GM23338 (cell line): ENCODE data around the gene CCDC167. TPM values are rescaled to one million over a fixed set of nuclear protein-coding genes. Genes with fewer than 3 reads are reported as not detected.

Experiments
- ATAC-seq: fragments of 200-7000 bp; cut with Tn5 transposase; 3 replicates; pipeline ENCODE4 v1.9.1; 2020
- DNase-seq: peaks from one replicate; pipeline ENCODE4 v3.0.0-alpha.2; 2015; ENCODE audit warnings: low spot score
- H2AFZ ChIP-seq: fragments of 200-600 bp; sonication (generic); 2 replicates; pipeline ENCODE4 v1.8.0; 2016; ENCODE audit warnings: antibody characterized with exemption, mild to moderate bottlenecking, moderate library complexity
- H3F3A ChIP-seq: fragments of 200-600 bp; sonication (generic); replicated peaks from 2 replicates; pipeline ENCODE4 v1.8.0; 2017; ENCODE audit warnings: antibody characterized with exemption, mixed run types, low read depth
- H3K27ac ChIP-seq: fragments of 200-600 bp; sonication (generic); 2 replicates; pipeline ENCODE4 v1.6.1; 2016; ENCODE audit warnings: low read depth
- H3K27me3 ChIP-seq: fragments of 200-600 bp; sonication (generic); 2 replicates; pipeline ENCODE4 v1.8.0; 2016; ENCODE audit warnings: mild to moderate bottlenecking, mixed run types, moderate library complexity; ENCODE audit not compliant: insufficient read depth
- H3K36me3 ChIP-seq: fragments of 200-600 bp; sonication (generic); 2 replicates; pipeline ENCODE4 v1.8.0; 2016; ENCODE audit warnings: mild to moderate bottlenecking; ENCODE audit not compliant: insufficient read depth
- H3K4me1 ChIP-seq: fragments of 200-600 bp; sonication (generic); 2 replicates; pipeline ENCODE4 v1.8.0; 2016; ENCODE audit warnings: mild to moderate bottlenecking, moderate library complexity; ENCODE audit not compliant: insufficient read depth
- H3K4me2 ChIP-seq: fragments of 200-600 bp; sonication (generic); 2 replicates; pipeline ENCODE4 v1.7.1; 2017; ENCODE audit warnings: mixed run types
- H3K4me3 ChIP-seq: fragments of 200-600 bp; sonication (generic); 2 replicates; pipeline ENCODE4 v1.6.1; 2016; ENCODE audit warnings: mixed run types
- H3K79me2 ChIP-seq: fragments of 200-600 bp; sonication (generic); replicated peaks from 2 replicates; pipeline ENCODE4 v1.8.0; 2017; ENCODE audit warnings: mild to moderate bottlenecking; ENCODE audit not compliant: insufficient read depth
- H3K9me2 ChIP-seq: fragments of 200-600 bp; sonication (generic); 2 replicates; pipeline ENCODE4 v1.8.0; 2017; ENCODE audit not compliant: insufficient read depth
- H4K20me1 ChIP-seq: fragments of 200-600 bp; sonication (generic); replicated peaks from 2 replicates; pipeline ENCODE4 v1.8.0; 2017; ENCODE audit warnings: mild to moderate bottlenecking; ENCODE audit not compliant: insufficient read depth
- H3K27ac Mint-ChIP-seq: 2 replicates; pipeline ENCODE4 v1.8.0; 2020; ENCODE audit warnings: inconsistent platforms, mild to moderate bottlenecking, moderate library complexity, mixed read lengths
- H3K27me3 Mint-ChIP-seq: 3 replicates; pipeline ENCODE4 v1.8.0; 2022; ENCODE audit warnings: low read depth, mild to moderate bottlenecking, moderate library complexity, mixed read lengths, inconsistent platforms; ENCODE audit not compliant: insufficient read depth, poor library complexity
- H3K36me3 Mint-ChIP-seq: 3 replicates; pipeline ENCODE4 v1.8.0; 2021; ENCODE audit warnings: low read depth, mild to moderate bottlenecking, inconsistent platforms, moderate library complexity, mixed read lengths
- H3K4me1 Mint-ChIP-seq: 3 replicates; pipeline ENCODE4 v1.8.0; 2020; ENCODE audit warnings: mild to moderate bottlenecking, inconsistent platforms, mixed read lengths
- H3K4me3 Mint-ChIP-seq: 3 replicates; pipeline ENCODE4 v1.8.0; 2021; ENCODE audit warnings: moderate library complexity, mild to moderate bottlenecking, inconsistent platforms, mixed read lengths
- H3K9me3 Mint-ChIP-seq: 3 replicates; pipeline ENCODE4 v1.8.0; 2020; ENCODE audit warnings: moderate library complexity, mild to moderate bottlenecking, inconsistent platforms, mixed read lengths
- polyA plus RNA-seq: library from polyadenylated mRNA; unstranded; fragments of >200 nt; fragmentation: Nextera tagmentation; extraction: Ambion mirVana; gene quantifications from 2 replicates; pipeline ENCODE4 v1.2.1, GENCODE V29; 2016
- total RNA-seq: library from RNA; depleted of rRNA; stranded (reverse); fragments of >200 nt; shearing (Covaris generic); gene quantifications from 2 replicates; pipeline ENCODE4 v1.2.3, GENCODE V29; 2014
- TF ChIP-seq, protein P1 (sequence below): fragments of 250-450 bp; sonication (Bioruptor Pico); IDR thresholded peaks from 2 replicates; pipeline ENCODE4 v1.5.0; 2020; ENCODE audit warnings: mild to moderate bottlenecking, moderate library complexity
- TF ChIP-seq, protein P2 (sequence below): IDR thresholded peaks from one replicate; pipeline ENCODE4 v1.6.1; 2018; ENCODE audit warnings: antibody characterized with exemption; ENCODE audit not compliant: unreplicated experiment

The CCDC167 gene
- total and polyA plus RNA-seq, 2 experiments from 2014 or later: 17.6 to 21.4 TPM

DNA sequence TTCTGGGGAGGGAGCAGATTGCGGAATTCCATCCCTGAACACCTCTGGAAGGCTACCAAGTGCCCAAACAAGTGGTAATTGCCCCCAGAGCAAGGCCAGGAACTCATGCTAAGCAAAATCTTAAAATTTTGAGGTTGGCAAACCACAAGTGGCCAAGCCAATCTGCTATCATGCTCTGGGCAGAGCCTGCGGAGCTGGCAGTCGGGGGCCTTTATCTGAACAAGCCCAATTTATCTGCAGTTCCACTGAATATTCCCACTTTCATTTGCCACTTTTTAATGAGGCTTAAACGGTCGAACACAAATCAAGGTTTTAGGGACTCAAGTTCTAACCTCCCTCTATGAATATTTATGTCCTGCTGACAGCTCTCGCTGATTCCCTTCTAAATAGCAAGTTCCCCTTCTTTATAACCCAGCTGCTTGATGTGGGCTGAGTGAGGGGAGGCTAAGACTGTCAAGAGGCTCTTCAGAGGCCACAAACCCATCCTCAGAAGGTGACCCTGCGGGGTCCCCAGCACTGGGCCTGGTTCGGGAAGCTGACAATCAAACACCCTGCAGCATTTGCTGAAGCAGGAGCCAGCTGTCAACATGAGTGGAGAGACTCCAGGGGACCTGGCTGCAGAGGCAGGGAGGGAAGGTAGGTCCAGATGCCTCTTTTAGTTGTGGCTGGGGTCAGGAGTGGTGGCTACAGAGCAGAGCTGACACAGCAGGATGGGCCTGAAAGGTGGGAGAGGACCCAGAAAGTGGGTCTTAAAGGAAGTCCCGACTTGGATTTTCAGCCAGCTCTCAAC, 11.9 kb downstream of the CCDC167 start (continued):
- TF ChIP-seq, protein P1, sequence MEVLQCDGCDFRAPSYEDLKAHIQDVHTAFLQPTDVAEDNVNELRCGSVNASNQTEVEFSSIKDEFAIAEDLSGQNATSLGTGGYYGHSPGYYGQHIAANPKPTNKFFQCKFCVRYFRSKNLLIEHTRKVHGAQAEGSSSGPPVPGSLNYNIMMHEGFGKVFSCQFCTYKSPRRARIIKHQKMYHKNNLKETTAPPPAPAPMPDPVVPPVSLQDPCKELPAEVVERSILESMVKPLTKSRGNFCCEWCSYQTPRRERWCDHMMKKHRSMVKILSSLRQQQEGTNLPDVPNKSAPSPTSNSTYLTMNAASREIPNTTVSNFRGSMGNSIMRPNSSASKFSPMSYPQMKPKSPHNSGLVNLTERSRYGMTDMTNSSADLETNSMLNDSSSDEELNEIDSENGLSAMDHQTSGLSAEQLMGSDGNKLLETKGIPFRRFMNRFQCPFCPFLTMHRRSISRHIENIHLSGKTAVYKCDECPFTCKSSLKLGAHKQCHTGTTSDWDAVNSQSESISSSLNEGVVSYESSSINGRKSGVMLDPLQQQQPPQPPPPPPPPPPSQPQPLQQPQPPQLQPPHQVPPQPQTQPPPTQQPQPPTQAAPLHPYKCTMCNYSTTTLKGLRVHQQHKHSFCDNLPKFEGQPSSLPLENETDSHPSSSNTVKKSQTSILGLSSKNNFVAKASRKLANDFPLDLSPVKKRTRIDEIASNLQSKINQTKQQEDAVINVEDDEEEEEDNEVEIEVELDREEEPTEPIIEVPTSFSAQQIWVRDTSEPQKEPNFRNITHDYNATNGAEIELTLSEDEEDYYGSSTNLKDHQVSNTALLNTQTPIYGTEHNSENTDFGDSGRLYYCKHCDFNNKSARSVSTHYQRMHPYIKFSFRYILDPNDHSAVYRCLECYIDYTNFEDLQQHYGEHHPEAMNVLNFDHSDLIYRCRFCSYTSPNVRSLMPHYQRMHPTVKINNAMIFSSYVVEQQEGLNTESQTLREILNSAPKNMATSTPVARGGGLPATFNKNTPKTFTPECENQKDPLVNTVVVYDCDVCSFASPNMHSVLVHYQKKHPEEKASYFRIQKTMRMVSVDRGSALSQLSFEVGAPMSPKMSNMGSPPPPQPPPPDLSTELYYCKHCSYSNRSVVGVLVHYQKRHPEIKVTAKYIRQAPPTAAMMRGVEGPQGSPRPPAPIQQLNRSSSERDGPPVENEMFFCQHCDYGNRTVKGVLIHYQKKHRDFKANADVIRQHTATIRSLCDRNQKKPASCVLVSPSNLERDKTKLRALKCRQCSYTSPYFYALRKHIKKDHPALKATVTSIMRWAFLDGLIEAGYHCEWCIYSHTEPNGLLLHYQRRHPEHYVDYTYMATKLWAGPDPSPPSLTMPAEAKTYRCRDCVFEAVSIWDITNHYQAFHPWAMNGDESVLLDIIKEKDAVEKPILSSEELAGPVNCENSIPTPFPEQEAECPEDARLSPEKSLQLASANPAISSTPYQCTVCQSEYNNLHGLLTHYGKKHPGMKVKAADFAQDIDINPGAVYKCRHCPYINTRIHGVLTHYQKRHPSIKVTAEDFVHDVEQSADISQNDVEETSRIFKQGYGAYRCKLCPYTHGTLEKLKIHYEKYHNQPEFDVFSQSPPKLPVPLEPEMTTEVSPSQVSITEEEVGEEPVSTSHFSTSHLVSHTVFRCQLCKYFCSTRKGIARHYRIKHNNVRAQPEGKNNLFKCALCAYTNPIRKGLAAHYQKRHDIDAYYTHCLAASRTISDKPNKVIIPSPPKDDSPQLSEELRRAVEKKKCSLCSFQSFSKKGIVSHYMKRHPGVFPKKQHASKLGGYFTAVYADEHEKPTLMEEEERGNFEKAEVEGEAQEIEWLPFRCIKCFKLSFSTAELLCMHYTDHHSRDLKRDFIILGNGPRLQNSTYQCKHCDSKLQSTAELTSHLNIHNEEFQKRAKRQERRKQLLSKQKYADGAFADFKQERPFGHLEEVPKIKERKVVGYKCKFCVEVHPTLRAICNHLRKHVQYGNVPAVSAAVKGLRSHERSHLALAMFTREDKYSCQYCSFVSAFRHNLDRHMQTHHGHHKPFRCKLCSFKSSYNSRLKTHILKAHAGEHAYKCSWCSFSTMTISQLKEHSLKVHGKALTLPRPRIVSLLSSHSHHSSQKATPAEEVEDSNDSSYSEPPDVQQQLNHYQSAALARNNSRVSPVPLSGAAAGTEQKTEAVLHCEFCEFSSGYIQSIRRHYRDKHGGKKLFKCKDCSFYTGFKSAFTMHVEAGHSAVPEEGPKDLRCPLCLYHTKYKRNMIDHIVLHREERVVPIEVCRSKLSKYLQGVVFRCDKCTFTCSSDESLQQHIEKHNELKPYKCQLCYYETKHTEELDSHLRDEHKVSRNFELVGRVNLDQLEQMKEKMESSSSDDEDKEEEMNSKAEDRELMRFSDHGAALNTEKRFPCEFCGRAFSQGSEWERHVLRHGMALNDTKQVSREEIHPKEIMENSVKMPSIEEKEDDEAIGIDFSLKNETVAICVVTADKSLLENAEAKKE (CRISPR knock-in tag): no peak
- TF ChIP-seq, protein P2, sequence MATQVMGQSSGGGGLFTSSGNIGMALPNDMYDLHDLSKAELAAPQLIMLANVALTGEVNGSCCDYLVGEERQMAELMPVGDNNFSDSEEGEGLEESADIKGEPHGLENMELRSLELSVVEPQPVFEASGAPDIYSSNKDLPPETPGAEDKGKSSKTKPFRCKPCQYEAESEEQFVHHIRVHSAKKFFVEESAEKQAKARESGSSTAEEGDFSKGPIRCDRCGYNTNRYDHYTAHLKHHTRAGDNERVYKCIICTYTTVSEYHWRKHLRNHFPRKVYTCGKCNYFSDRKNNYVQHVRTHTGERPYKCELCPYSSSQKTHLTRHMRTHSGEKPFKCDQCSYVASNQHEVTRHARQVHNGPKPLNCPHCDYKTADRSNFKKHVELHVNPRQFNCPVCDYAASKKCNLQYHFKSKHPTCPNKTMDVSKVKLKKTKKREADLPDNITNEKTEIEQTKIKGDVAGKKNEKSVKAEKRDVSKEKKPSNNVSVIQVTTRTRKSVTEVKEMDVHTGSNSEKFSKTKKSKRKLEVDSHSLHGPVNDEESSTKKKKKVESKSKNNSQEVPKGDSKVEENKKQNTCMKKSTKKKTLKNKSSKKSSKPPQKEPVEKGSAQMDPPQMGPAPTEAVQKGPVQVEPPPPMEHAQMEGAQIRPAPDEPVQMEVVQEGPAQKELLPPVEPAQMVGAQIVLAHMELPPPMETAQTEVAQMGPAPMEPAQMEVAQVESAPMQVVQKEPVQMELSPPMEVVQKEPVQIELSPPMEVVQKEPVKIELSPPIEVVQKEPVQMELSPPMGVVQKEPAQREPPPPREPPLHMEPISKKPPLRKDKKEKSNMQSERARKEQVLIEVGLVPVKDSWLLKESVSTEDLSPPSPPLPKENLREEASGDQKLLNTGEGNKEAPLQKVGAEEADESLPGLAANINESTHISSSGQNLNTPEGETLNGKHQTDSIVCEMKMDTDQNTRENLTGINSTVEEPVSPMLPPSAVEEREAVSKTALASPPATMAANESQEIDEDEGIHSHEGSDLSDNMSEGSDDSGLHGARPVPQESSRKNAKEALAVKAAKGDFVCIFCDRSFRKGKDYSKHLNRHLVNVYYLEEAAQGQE: no peak

DNA sequence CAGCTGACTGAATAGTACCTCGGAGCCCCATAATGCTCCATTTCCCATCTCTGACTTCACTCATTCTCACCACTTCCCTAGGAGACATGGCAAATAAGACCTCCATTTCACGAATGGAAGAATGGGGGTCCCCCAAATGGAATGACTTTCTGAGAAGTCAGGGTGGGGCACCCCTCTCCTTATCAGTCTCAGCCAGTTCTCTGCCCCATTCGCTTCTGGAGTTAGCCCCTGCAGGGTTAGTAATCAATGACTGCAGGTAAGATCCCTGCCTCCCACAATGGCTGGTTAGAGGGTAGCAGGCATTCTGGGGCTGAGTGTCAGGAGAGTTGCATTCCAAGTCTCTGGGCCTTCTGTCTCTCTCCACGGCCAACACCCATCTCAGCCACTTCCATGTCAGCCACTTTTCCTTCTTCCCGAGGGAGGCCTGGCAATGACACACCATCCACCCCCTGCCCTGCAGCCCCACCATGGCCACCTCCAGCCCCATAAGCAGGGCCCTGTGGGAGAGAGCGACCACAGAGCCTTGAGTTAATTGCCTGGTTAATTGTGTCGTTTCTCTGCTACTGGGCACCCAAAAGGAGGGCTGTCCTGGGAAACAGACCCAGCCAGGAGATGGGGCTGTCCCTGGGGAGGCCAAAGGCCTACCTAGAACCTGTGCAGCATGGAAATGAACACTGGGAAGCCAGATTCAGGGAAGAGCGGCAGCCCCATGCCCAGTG, 13.4 kb downstream of the CCDC167 start:
- Histone ChIP-seq H3K27me3 (no peaks in the 10 kb centered on the region), H3F3A (0 out of 2 replicates have a peak, but pooled peaks cover 3% of the 10 kb centered on the region), H3K4me1 (peaks cover 7% of the 10 kb centered on the region), H3K36me3 (no peaks in the 10 kb centered on the region), H4K20me1 (peaks cover 5% of the 10 kb centered on the region), H3K4me3 (no peak overlapping the region), H3K27ac (no peak overlapping the region), H3K4me2 (no peak overlapping the region), H3K79me2 (no peaks in the 10 kb centered on the region), H3K9me2 (no peaks in the 10 kb centered on the region), H2AFZ (no peak overlapping the region)
- Mint-ChIP-seq H3K36me3 (0 out of 3 replicates have a peak, but pooled peaks cover 3% of the 10 kb centered on the region), H3K27ac (no peak overlapping the region), H3K27me3 (peaks cover 4% of the 10 kb centered on the region), H3K4me1 (peaks cover 24% of the 10 kb centered on the region), H3K9me3 (no peaks in the 10 kb centered on the region), H3K4me3 (no peak overlapping the region)
- DNase-seq (no peak), ATAC-seq (no peak)
- TF ChIP-seq, protein P1 (CRISPR knock-in tag): no peak
